CD4-positive, alpha-beta memory T cell (primary cell): ENCODE measurements around the gene SORL1. TPM values are rescaled to one million over a fixed set of nuclear protein-coding genes. Genes with fewer than 3 reads are reported as not detected.

Experiments used
- CTCF ChIA-PET: fragments of 350-600 bp; sonication (Branson Sonifier 250); formaldehyde crosslinking; loops from one replicate; lab custom pipeline; 2021; ENCODE audit warnings: inconsistent platforms; ENCODE audit not compliant: partially characterized antibody; lab: Charles Lee
- POLR2A ChIA-PET: fragments of 350-600 bp; sonication (Branson Sonifier 250); formaldehyde crosslinking; loops from one replicate; lab custom pipeline; 2021; ENCODE audit not compliant: partially characterized antibody; lab: Charles Lee
- DNase-seq, 5 donors: peaks; one replicate each; pipeline versions ENCODE4 v3.0.0 to v3.0.0-alpha.2; 2020 to 2022; ENCODE audit warnings: mixed read lengths in 1 of 5
- H3K27ac ChIP-seq: one replicate; pipeline ENCODE4 v1.7.0; 2013; ENCODE audit warnings: low read depth, low read length
- H3K27me3 ChIP-seq: 2 replicates; pipeline ENCODE4 v1.7.0; 2013; ENCODE audit warnings: mild to moderate bottlenecking, low read length, moderate library complexity; ENCODE audit not compliant: insufficient read depth
- H3K36me3 ChIP-seq: 2 replicates; pipeline ENCODE4 v1.7.0; 2013; ENCODE audit warnings: mild to moderate bottlenecking, low read length, moderate library complexity; ENCODE audit not compliant: insufficient read depth
- H3K4me1 ChIP-seq: 2 replicates; pipeline ENCODE4 v1.7.0; 2013; ENCODE audit warnings: mild to moderate bottlenecking, low read length, moderate library complexity; ENCODE audit not compliant: insufficient read depth
- H3K4me3 ChIP-seq, 2 donors: one replicate each; pipeline ENCODE4 v1.7.0; 2013; ENCODE audit warnings: low read length in 2 of 2, mild to moderate bottlenecking in 1 of 2
- H3K9me3 ChIP-seq, 2 donors: one replicate each; pipeline ENCODE4 v1.7.0; 2013; ENCODE audit warnings: low read length in 2 of 2, control low read depth in 1 of 2; ENCODE audit not compliant: control insufficient read depth in 1 of 2
- H3K27ac Mint-ChIP-seq, 7 donors: one replicate each; pipeline ENCODE4 v1.8.0; 2020 to 2021; ENCODE audit warnings: mixed read lengths in 7 of 7, mild to moderate bottlenecking in 6 of 7, inconsistent platforms in 3 of 7, moderate library complexity in 3 of 7
- H3K27me3 Mint-ChIP-seq, 2 donors: one replicate each; pipeline ENCODE4 v1.8.0; 2020 to 2021; ENCODE audit warnings: mixed read lengths in 2 of 2
- H3K36me3 Mint-ChIP-seq, 2 donors: one replicate each; pipeline ENCODE4 v1.8.0; 2020 to 2021; ENCODE audit warnings: mixed read lengths in 2 of 2, inconsistent platforms in 1 of 2, mild to moderate bottlenecking in 1 of 2
- H3K4me1 Mint-ChIP-seq, 4 donors: one replicate each; pipeline ENCODE4 v1.8.0; 2020 to 2021; ENCODE audit warnings: mixed read lengths in 4 of 4, mild to moderate bottlenecking in 1 of 4
- H3K4me3 Mint-ChIP-seq, 8 donors: one replicate each; pipeline ENCODE4 v1.8.0; 2020 to 2021; ENCODE audit warnings: mixed read lengths in 8 of 8, mild to moderate bottlenecking in 7 of 8, moderate library complexity in 6 of 8, inconsistent platforms in 3 of 8
- H3K9me3 Mint-ChIP-seq, 8 donors: one replicate each; pipeline ENCODE4 v1.8.0; 2020 to 2021; ENCODE audit warnings: mixed read lengths in 8 of 8, mild to moderate bottlenecking in 5 of 8, inconsistent platforms in 3 of 8, moderate library complexity in 1 of 8
- intact Hi-C: fragments of 100-400 bp; cut with micrococcal nuclease; formaldehyde crosslinking; loops from one replicate; pipeline ENCODE4 v1.15.1; 2023
- polyA plus RNA-seq, 2 donors: library from polyadenylated mRNA; unstranded; fragments of 300-500 nt; fragmentation: Illumina TruSeq; gene quantifications; one replicate each; pipeline ENCODE4 v1.2.3, GENCODE V29; 2021
- total RNA-seq, 2 experiments: library from RNA; stranded (reverse); gene quantifications; one replicate each; pipeline ENCODE4 v1.2.3, GENCODE V29; 2021

SORL1 gene
- total and polyA plus RNA-seq, 4 experiments from 2014 or later: 159 to 660 (median 446) TPM

DNA sequence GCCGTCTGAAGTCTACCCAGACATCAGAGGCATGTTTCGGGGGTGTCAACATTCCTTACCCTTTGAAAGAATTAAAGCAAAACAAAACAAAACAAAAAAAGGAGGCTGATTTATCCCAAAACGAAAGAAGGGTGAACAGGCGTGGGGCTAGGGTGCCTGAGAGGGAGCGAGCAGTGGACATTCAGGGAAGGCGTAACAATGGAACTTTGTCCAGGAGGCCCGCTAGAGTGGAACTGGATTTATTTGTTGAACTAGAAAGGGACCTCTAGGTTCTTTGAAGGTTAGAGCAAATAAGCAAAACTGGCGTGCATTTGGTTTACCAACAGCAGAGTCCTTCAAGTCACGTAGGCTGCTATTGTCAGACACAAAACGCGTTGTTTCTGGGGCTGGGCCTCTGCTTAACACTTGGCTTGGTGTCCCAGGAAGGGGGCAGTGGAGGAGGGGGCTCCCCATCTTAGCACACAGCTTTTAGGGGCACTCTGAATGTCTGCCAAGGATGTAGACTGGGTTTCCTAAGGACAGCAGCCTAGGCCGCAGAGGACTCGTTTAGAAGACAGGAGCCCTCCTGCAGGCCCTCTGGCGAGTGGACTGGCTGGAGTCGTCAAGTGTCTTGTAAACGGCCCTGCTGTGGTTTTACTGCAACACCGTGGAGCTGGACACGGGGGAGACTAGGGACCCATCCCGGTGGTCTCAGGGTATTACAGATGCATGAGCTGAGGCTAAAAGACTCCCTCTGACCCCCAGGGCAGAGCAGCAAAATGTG lies 204.4 kb downstream of the SORL1 start:
- CTCF ChIA-PET: interaction anchor here (0.8 to 3.4 kb wide), 6 partner anchors 9 to 27 kb away, joined by 3 to 20 read pairs (median 3); no protein-coding TSS in a partner anchor
- POLR2A ChIA-PET: no interaction called here
- DNase-seq: no peak
- Mint-ChIP-seq H3K27me3 (no peaks in the 10 kb centered on the region), H3K36me3 (peaks cover 0 to 3% of the 10 kb centered on the region in 2 donors), H3K4me1 (peaks cover 7 to 28% (median 16%) of the 10 kb centered on the region in 4 donors), H3K27ac (peak overlapping the region in 2 of 7 donors; percentile 81 to 82), H3K4me3 (peak overlapping the region; percentile 76 to 91 (median 87)), H3K9me3 (peaks cover 0 to 1% (median 0%) of the 10 kb centered on the region in 8 donors)
- intact Hi-C loops: no loop called here
- Histone ChIP-seq H3K27me3 (no peaks in the 10 kb centered on the region), H3K36me3 (no peaks in the 10 kb centered on the region), H3K4me3 (no peak overlapping the region), H3K27ac (no peak overlapping the region), H3K9me3 (no peaks in the 10 kb centered on the region), H3K4me1 (peaks cover 8% of the 10 kb centered on the region)

DNA sequence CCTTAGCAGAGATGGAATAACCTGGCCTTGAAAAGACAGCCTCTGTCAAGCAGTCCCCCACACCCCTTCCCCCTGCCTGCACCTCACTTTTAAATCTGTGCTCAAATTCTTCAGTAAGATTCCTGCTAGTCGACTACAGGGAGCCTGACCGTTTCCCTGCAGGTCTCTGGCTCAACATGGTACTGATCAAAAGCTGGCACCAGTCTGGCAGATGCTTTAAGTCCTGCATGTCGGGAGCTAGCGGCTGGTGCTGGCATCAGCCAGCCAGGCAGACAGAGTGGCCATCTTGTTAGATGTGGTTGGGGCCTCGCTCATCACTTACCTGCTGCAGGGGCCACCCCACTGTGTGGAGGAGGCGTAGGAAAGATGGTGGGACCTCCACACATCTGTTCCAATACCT lies 205.0 kb downstream of the SORL1 start:
- H3K27me3 ChIP-seq: no peaks in the 10 kb centered on the region
- Mint-ChIP-seq H3K27me3 (no peaks in the 10 kb centered on the region), H3K36me3 (peaks cover 0 to 3% of the 10 kb centered on the region in 2 donors), H3K4me1 (peaks cover 7 to 22% (median 11%) of the 10 kb centered on the region in 4 donors), H3K4me3 (peak overlapping the region in 1 of 8 donors; percentile 32), H3K9me3 (peaks cover 0 to 1% (median 0%) of the 10 kb centered on the region in 8 donors), H3K27ac (no peak overlapping the region)
- no peak overlapping the region for H3K4me3 ChIP-seq
- intact Hi-C loops: no loop called here
- ChIA-PET CTCF (no interaction called here), POLR2A (no interaction called here)
- no peak overlapping the region for H3K27ac ChIP-seq
- no peaks in the 10 kb centered on the region for H3K9me3 ChIP-seq
- DNase-seq: no peak
- no peaks in the 10 kb centered on the region for H3K36me3 ChIP-seq
- H3K4me1 ChIP-seq: peaks cover 7% of the 10 kb centered on the region

GRCh38 chr11:121659811-121660210 lies 207.7 kb downstream of the SORL1 start:
- POLR2A ChIA-PET: no interaction called here
- CTCF ChIA-PET: no interaction called here
- no peak for DNase-seq
- Histone ChIP-seq H3K4me1 (peaks cover 6% of the 10 kb centered on the region), H3K4me3 (no peak overlapping the region), H3K36me3 (no peaks in the 10 kb centered on the region), H3K27ac (no peak overlapping the region), H3K27me3 (no peaks in the 10 kb centered on the region), H3K9me3 (no peaks in the 10 kb centered on the region)
- Mint-ChIP-seq H3K4me3 (no peak overlapping the region), H3K4me1 (peaks cover 7 to 15% (median 8%) of the 10 kb centered on the region in 4 donors), H3K9me3 (peaks cover 0 to 1% (median 0%) of the 10 kb centered on the region in 8 donors), H3K27me3 (no peaks in the 10 kb centered on the region), H3K27ac (no peak overlapping the region), H3K36me3 (peaks cover 0 to 3% of the 10 kb centered on the region in 2 donors)
- intact Hi-C loops: no loop called here

- no peaks in the 10 kb centered on the region for H3K27me3 ChIP-seq
- no peak overlapping the region for H3K27ac ChIP-seq
- Mint-ChIP-seq H3K27ac (peak overlapping the region in 1 of 7 donors; percentile 59), H3K9me3 (no peaks in the 10 kb centered on the region), H3K4me3 (no peak overlapping the region), H3K27me3 (no peaks in the 10 kb centered on the region), H3K36me3 (peaks cover 0 to 3% of the 10 kb centered on the region in 2 donors), H3K4me1 (no peaks in the 10 kb centered on the region)
- intact Hi-C loops: no loop called here
- ChIA-PET POLR2A (no interaction called here), CTCF (no interaction called here)
- no peaks in the 10 kb centered on the region for H3K36me3 ChIP-seq
- H3K9me3 ChIP-seq: no peaks in the 10 kb centered on the region
- no peak overlapping the region for H3K4me3 ChIP-seq
- no peaks in the 10 kb centered on the region for H3K4me1 ChIP-seq
- DNase-seq: no peak
These were observed 209.9 kb downstream of the SORL1 start for GRCh38 chr11:121661880-121662486.

DNA sequence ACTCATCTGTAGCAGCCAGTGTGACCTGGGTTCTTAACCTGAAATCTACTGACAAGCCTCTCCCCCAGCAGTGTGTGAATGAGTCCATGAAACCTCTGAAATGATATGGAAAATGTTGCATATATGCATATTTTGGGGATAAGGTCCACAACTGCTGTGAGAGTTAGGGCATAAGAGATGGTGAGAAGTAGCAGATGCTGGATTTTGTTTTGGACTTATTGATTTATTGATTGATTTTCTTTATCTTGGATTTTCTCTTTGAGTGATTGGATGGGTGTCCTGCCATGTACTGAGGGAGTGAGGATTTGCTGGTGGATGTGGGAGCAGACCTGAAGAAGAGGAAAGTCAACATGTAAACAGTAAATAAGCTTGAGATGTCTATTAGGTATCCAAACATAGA lies 212.0 kb downstream of the SORL1 start:
- no peaks in the 10 kb centered on the region for H3K9me3 ChIP-seq
- no peaks in the 10 kb centered on the region for H3K27me3 ChIP-seq
- CTCF ChIA-PET: no interaction called here
- intact Hi-C loops: no loop called here
- no peak for DNase-seq
- H3K4me3 ChIP-seq: no peak overlapping the region
- no peaks in the 10 kb centered on the region for H3K9me3 Mint-ChIP-seq
- POLR2A ChIA-PET: no interaction called here
- no peaks in the 10 kb centered on the region for H3K4me1 Mint-ChIP-seq
- H3K27ac ChIP-seq: no peak overlapping the region
- peak overlapping the region in 1 of 7 donors; percentile 1 for H3K27ac Mint-ChIP-seq
- H3K27me3 Mint-ChIP-seq: no peaks in the 10 kb centered on the region
- H3K36me3 ChIP-seq: no peaks in the 10 kb centered on the region
- no peaks in the 10 kb centered on the region for H3K4me1 ChIP-seq
- H3K36me3 Mint-ChIP-seq: no peaks in the 10 kb centered on the region
- no peak overlapping the region for H3K4me3 Mint-ChIP-seq

DNA sequence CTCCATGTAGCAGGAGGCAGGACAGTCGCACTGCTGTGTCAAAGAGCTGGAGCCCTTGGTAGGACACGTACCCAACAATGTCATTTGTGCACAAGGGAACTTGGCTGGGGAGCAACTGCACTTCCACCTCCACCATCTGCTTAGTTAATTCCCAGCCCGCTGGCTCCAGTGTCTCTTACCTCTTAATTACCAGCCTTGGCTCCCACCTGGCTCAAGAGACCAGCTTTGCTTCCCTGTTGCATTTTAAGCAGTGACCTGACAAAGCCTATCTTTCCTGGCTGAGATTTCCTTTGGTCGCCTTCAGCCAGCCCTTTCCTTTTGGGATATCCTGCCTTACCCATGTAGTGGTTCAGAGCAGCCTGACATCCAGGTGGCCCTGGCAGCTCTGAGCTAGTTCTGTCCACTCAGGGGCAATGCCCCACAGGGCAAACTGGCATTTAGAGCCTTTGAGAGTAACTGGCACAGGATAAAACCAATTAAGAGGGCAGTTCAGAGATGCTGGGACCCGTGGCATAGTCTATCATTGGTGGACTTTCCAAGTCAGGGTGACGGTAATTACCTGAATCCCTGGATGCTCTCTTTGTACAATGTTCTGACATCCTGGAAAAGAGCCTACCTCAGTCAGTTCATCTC lies 213.2 kb downstream of the SORL1 start:
- POLR2A ChIA-PET: no interaction called here
- Histone ChIP-seq H3K27me3 (no peaks in the 10 kb centered on the region), H3K27ac (no peak overlapping the region), H3K4me1 (no peaks in the 10 kb centered on the region), H3K36me3 (no peaks in the 10 kb centered on the region), H3K9me3 (no peaks in the 10 kb centered on the region), H3K4me3 (no peak overlapping the region)
- intact Hi-C loops: no loop called here
- H3K36me3 Mint-ChIP-seq: no peaks in the 10 kb centered on the region
- no peak for DNase-seq
- no peak overlapping the region for H3K4me3 Mint-ChIP-seq
- H3K27me3 Mint-ChIP-seq: no peaks in the 10 kb centered on the region
- H3K27ac Mint-ChIP-seq: no peak overlapping the region
- no peaks in the 10 kb centered on the region for H3K4me1 Mint-ChIP-seq
- no peaks in the 10 kb centered on the region for H3K9me3 Mint-ChIP-seq
- CTCF ChIA-PET: interaction anchor here (0.8 kb wide), 1 partner anchor 10 kb away, joined by 4 read pairs; no protein-coding TSS in a partner anchor

- H3K27me3 ChIP-seq: no peaks in the 10 kb centered on the region
- CTCF ChIA-PET: no interaction called here
- no peaks in the 10 kb centered on the region for H3K4me1 ChIP-seq
- no peak overlapping the region for H3K4me3 ChIP-seq
- Mint-ChIP-seq H3K36me3 (no peaks in the 10 kb centered on the region), H3K27ac (no peak overlapping the region), H3K4me3 (no peak overlapping the region), H3K27me3 (no peaks in the 10 kb centered on the region), H3K9me3 (no peaks in the 10 kb centered on the region), H3K4me1 (no peaks in the 10 kb centered on the region)
- intact Hi-C loops: no loop called here
- H3K27ac ChIP-seq: no peak overlapping the region
- H3K9me3 ChIP-seq: no peaks in the 10 kb centered on the region
- no peaks in the 10 kb centered on the region for H3K36me3 ChIP-seq
- DNase-seq: no peak
- POLR2A ChIA-PET: no interaction called here
These were observed 215.7 kb downstream of the SORL1 start for GRCh38 chr11:121667836-121668235.
